Fibroblast of skin of abdomen (primary cell): ENCODE results near the gene MT1B.
"Not testable (repeated sequence)": the region's sequence is repeated elsewhere in the genome, so short reads cannot be mapped to it uniquely, and the experiment has no call there.

Experiments
- DNase-seq: peaks from one replicate; pipeline ENCODE4 v3.0.0-alpha.2; 2013

Gene MT1B

DNA sequence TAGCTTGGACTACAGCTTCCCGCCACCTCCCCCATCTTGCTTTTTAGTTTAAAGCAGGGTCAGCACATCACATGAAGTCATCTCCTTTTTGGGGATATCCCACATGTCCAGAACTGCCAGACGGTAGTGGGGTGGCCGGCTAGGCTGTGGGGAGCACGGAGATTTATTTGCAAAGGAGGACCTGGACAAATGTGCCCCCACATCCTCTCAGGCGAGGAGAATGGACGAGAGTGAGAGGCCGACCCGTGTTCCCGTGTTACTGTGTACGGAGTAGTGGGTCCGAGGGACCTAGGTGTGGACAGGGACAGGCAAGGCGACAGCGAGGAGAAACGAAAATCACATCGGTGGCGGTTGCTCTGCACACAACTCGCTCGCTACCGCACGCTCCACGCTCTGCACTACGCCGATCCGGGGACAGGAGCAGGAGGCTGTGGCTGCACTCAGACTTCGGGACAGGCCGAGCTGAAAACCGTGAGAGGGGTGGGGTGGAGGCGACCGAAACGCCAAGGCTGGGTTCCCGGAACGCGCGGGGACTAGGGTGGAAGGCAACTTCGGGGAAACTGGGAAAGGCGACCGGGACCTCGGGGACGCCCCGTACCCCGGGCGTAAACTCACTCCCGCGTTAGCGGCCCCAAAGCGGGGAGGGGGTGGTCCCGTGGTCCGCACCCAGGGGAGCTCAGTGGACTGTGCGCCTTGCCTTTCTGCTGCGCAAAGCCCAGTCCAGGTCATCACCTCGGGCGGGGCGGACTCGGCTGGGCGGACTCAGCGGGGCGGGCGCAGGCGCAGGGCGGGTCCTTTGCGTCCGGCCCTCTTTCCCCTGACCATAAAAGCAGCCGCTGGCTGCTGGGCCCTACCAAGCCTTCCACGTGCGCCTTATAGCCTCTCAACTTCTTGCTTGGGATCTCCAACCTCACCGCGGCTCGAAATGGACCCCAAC is 13.6 kb upstream of the MT1B start, which contains the start of gene MT1A:
Gene MT1A (plus strand): TSS at position 853 of the 937 bp plus-strand sequence. CDS start 73 bp downstream, at position 926.
- DNase-seq: no peak

DNA sequence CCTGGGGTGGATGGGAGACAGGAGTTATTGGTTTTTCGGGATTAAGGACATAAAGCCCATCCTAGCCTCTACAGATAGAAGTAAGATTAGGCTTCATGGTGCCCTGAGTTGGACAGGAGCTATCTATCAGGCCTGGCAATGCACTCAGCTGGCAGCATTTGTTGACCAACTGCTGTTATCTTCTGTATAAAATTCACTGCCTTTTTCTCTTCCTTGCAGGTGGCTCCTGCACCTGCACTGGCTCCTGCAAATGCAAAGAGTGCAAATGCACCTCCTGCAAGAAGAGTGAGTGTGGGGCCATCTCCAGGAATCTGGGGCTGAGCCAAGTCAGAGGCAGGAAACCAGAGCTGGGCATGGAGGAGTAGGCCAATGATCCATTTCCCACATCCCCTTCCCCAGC is 12.6 kb upstream of the MT1B start:
- DNase-seq: no peak

DNA sequence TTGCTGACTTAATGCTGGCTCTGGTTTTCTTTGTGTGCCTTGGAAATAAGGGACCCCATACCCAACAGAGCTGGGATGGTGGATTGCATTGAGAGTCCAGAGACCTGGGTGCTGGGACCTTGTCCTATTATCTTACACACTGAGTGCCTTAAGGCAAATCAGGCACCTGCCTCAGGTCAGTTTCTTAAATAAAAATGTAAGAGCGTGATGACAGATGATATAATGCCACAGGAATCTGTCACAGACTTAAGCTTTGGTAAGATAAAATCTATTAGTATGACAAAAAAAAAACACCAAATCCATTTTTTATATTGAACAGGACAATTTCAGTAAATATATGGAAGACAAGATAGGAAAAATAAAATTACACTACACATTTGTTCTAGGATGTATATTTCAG is 11.6 kb upstream of the MT1B start:
- DNase-seq: no peak

DNA sequence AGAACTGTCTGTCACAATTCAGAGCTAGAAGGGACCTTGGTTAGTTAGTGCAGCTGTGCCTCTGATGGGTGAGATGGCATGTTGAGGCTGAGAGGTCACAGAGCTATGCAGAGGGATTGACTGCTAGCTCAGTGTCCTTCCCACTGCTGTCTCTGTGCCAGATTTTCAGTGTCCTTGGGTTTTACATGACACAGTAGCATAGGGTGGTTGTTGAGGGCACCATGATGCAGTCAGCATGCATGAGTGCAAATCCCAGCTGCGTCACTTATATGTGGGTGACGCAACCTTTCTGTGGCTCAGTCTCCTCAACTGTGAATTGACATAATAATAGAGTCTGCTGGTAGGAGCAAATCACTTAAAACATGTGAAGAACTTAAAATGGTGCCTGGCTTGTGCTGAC is 10.5 kb upstream of the MT1B start:
- DNase-seq: no peak

DNA sequence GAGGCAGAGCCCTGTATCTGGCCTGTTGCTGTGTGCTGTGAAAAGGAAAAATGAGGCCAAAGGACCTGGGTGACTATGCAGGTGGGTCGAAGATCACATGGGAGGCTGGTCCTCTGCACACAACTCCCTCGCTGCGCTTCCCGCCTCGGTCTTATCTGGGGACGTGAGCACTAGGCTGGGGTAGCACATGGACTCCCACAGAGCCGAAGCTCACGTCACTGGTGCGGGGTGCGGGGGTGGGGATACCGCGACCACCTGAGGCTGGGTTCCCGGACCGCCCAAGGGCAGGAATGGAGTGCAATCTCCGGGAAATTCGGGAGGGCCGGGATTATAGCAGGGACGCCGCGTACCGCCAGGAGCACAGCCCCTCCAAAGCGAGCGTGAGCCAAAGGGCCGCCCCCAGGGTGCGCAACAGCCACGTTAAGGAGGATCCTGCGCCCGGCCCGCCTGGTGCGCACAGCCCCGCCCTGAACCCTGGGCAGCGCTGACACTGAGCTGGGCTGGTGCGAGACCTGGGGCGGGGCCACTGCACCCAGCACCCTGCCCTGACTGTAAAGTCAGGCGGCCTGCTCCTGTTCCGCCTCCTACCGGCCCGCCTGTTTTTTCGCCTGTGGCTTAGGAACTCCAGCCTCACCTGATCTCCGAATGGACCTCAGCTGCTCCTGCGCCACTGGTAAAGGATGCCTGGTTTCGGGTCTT is 8.5 kb upstream of the MT1B start:
- DNase-seq: no peak

DNA sequence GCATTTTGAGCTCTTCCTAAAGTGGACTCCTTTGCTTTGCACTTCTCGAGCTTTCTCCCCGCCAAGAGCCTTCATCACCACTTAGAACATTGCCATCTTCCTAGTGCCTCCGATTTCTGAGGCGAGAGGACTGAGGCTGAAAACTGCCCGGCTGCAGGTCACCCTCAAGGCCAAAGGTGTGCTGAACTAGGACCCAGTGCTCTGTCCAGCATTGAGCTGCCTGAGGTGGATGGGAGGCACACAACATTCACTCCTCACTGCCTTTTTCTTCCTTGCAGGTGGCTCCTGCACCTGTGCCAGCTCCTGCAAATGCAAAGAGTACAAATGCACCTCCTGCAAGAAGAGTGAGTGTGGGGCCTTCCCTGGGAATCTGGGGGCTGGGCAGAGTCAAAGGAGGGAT is 7.9 kb upstream of the MT1B start:
- DNase-seq: no peak

DNA sequence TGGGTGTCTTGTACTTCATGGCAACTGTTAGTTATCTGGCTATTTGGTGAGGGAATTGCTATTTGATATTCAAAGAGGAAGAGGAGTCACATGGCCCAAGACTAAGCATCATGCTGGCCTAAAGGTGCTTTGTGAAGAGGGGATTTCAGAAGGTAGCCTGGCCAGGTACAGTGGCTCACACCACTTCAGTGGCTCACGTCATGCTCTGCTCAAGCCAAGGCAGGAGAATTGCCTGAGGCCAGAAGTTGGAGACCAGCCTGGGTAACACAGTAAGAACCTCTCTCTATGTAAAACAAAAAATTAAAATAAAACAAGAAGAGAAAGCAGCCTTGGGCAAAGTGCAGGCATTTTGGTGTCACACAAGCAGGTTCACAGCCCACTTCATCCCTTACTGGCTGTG is 6.4 kb upstream of the MT1B start:
- no peak for DNase-seq

DNA sequence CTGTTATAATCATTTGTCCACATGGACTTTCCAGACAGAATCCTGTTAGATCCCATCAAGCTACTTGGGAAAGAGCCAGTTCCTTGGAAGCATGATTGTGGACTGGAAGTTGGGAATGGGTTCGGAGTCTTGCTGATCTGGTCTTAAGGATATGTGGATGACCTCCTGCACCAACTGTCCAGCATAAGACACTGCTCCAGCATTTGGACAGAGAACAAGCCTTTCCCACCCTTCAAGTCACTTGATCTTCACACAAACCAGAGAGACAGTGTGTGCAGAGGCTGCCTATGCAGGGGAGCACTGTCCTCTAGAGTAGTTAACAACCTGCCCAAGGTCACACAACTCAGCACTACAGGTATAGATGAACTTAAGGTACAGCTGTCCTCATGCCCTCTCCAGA is 5.8 kb upstream of the MT1B start:
- no peak for DNase-seq

DNA sequence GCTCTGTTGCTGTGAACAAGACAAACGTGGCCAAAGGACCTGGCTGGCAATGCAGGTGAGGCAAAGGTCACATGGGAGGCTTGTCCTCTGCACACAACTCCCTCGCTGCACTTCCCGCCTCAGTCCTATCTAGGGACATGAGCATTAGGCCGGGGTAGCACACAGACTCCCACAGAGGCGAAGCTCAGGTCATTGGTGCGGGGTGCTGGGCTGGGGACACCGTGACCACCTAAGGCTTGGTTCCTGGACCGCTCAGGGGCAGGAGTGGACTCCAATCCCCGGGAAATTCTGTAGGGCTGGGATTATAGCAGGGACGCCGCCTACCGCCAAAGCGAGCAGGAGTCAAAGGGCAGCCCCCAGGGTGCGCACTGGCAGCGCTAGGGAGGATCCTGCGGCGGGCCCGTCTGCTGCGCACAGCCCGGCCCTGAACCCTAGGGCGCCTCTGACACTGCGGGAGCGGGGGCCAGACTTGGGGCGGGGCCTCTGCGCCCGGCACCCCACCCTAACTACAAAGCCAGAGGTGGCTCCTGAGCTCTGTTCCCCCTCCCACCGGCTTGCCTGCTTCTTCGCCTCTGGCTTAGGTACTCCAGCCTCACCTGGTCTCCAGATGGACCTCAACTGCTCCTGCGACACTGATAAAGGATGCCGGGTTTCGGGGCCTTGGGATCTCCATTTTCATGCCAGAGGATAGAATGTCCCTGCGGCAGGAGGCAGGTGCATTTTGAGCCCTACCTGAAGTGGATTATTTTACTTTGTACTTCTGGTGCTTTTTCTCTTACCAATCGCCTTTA is 3.9 kb upstream of the MT1B start:
- no peak for DNase-seq

DNA sequence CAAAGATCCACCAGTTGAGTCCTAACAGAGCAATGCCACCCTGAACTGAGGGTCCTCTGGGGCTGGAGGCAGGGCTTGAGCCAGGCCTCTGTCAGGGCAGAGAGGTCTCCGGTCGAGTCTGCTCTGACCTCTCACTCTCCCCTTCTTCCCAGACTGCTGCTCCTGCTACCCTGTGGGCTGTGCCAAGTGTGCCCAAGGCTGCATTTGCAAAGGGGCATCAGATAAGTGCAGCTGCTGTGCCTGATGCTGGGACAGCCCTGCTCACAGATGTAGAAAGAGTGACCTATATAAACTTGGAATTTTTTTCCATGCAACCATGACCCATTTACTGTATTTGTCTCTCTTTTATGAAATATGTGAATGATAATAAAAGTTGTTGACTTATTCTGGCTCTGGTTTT is 2.4 kb upstream of the MT1B start:
- no peak for DNase-seq

DNA sequence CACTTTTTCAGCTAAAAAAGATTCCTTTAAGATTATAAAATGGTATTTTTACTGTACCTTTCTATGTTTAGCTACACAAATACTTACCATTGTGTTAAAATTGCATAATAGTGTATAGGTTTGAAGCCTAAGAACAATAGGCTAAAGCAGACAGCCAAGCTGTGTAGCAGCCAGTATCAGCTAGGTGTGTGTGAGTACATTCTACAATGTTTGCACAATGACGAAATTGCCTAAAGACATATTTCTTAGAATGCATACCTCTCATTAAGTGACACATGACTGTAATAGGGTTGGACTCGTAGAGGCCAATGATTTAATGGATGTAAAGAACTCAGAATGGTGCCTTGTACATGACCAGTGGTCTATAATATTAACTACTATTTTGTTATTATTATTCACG is 1.9 kb upstream of the MT1B start:
- no peak for DNase-seq

DNA sequence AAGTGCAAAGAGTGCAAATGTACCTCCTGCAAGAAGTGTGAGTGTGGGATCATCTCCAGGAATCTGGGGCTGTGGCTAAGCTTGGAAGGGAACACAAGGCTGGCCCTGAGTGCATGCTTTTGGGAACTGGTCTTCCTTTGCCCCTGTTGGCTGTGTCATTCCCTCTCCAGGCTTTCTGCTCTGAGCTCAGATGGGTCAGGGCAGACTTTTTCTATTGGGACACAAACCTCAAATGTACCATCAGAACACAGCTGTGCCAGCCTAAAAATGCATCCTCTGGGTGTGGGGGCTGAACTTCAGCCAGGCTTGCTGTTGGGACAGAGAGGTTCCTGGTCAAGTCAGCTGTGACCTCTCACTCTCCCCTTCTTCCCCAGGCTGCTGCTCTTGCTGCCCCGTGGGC is 914 bp downstream of the MT1B start:
- no peak for DNase-seq

DNA sequence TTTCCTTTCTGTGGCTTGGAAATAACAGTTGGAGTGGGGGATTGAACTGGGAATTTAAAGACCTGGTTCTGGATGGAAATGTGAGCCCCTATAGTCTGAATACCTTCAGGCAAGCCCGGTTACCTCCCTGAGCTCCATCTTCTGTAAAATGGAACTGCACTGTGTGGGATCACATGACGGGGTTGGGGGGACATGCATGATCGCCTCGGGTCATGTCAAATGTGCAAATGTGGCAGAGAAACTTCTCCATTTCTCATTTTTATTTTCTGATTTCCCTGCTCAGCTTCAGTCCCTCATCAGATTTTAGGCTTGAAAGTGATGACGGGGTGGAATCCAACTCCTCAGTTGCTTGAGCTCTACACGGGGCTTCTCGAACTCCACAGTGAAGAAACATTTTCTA is 1.5 kb downstream of the MT1B start:
- DNase-seq: no peak

DNA sequence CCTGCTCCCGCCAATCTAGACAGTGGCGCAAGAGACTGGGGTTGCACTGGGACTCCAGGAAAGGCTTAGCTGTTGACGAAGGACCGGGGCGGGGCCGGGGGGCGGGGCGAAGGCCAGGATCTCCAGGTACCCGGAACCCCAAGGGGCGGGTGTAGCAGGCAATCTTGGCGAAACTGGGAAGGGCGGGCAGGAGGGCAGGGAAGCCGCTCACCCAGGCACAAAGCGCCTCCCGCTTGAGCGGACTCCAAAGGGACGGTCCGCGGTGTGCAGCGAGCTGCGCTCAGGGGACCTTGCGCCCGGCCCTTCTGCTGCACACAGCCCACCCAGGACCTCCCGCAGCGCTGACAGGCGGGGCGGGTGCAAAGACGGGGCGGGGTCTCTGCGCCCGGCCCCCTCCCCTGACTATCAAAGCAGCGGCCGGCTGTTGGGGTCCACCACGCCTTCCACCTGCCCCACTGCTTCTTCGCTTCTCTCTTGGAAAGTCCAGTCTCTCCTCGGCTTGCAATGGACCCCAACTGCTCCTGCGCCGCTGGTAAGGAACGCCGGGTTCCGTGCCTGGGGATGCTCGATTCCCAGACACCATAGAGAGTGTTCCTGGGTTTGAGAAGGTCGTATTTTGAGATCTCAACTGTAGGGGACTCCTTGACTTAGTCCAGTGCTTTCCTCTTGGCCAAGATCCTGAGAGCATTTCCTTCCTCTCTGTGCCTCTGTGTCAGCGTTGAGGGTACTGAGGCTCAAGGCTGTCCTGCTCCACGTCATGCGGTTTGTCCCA is 6.1 kb downstream of the MT1B start, which contains the start of gene MT1F:
Gene MT1F (plus strand): TSS at position 405 of the 772 bp plus-strand sequence. CDS start 100 bp downstream, at position 505.
- DNase-seq: no peak

DNA sequence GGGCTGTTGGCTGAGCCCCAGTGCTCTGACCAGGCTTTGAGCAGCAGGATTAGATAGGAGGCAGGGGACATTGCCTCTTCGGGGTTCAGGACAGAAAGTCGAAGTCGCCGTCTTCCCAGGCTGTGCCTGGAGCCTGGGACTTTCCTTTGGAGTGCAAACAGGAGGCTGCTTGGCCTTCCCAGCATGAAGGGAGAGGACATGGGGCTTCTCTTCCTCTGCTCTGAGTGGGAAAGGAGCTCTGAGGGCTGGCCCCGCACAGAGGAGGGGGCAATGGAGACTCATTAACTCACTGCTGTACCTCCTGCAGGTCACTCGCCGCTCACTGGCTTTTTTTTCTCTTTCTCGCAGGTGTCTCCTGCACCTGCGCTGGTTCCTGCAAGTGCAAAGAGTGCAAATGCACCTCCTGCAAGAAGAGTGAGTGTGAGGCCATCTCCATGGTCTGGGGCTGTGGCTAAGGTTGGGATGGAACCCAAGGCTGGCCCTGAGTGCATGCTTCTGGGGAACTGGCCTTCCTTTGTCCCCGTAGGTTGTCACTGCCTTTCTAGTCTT is 6.7 kb downstream of the MT1B start:
- no peak for DNase-seq

DNA sequence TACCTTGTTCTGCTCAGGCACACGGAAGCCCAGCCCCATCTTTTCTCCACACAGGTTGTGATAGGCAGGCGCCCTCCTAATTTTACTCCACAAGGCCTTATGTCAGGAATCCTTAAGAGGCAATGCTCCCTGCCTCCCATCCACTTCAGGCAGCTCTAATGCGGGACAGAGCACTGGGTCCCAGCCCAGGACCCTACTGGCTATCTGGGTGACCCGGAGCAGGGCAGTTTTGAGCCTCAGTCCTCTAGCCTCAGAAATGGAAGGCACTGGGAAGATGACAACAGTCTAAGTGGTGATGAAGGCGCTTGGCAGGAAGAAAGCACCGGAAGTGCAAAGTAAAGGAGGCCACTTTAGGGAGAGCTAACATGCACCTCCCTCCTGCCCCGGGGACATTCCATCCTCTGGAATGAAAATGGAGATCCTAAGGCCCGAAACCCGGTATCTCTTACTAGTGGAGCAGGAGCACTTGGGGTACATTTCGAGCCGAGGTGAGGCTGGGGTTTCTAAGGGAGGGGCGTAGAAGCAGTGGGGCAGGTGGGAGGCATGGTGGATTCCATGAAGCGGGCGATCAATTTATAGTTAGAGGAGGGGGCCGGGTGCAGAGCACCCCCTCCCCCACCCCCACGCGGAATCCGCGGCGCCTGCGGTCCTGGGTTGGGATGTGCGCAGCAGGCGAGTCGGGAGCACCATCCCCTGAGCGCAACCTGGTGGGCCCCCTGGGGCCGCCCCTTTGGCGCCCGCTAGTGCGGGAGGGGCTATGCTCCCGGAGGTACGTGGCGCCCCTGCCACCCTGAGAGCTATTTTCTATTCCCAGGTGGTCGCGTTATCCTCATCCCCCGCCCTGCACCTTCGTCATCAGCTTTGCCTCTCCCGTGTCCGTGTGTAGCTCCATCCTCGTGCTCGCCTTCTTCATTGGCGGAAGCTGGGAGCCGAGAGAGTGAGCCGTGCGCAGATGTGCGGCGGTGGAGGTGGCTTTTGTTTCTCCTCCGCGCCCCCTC is 11.0 kb downstream of the MT1B start:
- DNase-seq: no peak

DNA sequence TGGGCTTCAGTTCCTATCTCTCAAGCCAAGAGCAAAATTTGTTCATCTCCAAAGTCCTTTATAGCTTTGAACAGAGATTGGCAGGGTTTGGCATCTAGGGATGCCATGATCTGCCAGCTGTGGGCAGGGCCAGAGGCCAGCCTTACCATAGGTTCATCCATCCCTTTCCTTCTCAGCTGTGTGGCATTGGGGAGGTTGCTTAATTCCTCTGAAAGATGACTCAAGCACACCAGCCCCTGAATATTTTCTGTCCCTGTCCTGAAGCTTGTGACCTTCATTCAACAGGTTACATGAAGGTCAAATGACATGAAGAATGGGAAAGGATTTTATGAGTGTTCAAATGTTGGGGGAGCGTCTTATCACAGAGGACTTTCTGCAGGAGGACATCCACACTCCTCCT is 12.8 kb downstream of the MT1B start:
- no peak for DNase-seq

DNA sequence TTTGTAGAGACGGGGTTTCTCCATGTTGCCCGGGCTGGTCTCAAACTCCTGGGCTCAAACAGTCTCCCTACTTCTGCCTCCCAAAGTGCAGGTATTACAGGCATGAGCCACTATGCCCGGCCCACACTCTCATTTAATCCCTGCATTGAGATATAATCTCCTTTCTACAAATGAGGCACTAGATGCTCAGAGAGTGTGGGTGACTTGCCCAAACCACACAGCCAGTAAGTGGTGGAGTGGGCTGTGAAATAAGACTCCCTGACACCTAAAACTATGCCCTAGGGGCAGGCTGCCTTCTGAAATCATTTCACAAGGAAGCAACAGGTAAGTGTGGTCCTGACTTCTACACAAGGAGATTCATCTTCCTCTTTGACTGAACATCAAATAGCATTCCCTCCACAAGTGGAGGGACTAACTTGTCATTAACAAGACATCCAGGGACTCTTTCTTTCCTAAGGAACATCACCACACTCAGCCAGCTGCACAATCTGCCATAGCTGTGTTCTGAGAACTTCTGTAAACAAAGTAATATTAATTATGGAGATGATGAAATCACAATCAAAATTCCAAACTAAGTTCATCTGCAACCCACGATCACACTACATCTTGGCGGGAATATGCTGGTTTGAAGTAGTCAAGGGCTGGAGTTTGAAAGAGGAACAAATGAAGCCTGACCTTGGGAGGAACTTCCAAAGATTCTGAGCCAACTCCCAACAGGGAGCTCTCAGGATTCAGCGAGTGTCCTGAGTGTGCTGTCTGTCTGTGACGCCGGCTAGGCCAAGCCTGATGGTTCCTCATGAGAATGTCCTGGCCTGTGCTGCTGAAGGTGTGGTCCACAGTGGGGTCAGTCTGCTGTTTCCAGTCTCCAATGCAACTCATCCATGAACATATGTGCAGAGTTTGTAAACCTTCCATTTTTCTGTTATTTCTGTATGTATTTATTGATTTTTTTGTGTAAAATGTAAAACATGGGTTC is 13.9 kb downstream of the MT1B start:
- DNase-seq: not testable (repeated sequence)
